Neuronal stem cell (in vitro differentiated cells): ENCODE measurements around the gene PIGB.
"Not testable (repeated sequence)": the region's sequence is repeated elsewhere in the genome, so short reads cannot be mapped to it uniquely, and the experiment has no call there.

Source experiments
- DNase-seq: peaks from one replicate; pipeline ENCODE4 v3.0.0-alpha.2; 2013; ENCODE audit warnings: low spot score
- H2AFZ ChIP-seq: one replicate; pipeline ENCODE4 v1.6.1; 2013; ENCODE audit warnings: mild to moderate bottlenecking, low read length, inconsistent platforms
- H2AK5ac ChIP-seq: 2 replicates; pipeline ENCODE4 v1.6.1; 2013; ENCODE audit warnings: low read depth, mild to moderate bottlenecking, inconsistent platforms, low read length, moderate library complexity, mixed read lengths
- H2BK120ac ChIP-seq: 2 replicates; pipeline ENCODE4 v1.6.1; 2013; ENCODE audit warnings: low read depth, mild to moderate bottlenecking, inconsistent platforms, low read length, moderate library complexity, mixed read lengths
- H2BK12ac ChIP-seq: one replicate; pipeline ENCODE4 v1.6.1; 2013; ENCODE audit warnings: low read length, inconsistent platforms
- H2BK15ac ChIP-seq: 2 replicates; pipeline ENCODE4 v1.6.1; 2013; ENCODE audit warnings: mild to moderate bottlenecking, low read length, inconsistent platforms, mixed read lengths
- H2BK5ac ChIP-seq: one replicate; pipeline ENCODE4 v1.6.1; 2013; ENCODE audit warnings: inconsistent platforms, mild to moderate bottlenecking, low read length, moderate library complexity
- H3K14ac ChIP-seq: one replicate; pipeline ENCODE4 v1.6.1; 2013; ENCODE audit warnings: low read length, inconsistent platforms
- H3K18ac ChIP-seq: 2 replicates; pipeline ENCODE4 v1.6.1; 2013; ENCODE audit warnings: low read length, inconsistent platforms
- H3K23ac ChIP-seq: 2 replicates; pipeline ENCODE4 v1.6.1; 2013; ENCODE audit warnings: low read depth, mild to moderate bottlenecking, mixed read lengths, low read length, inconsistent platforms; ENCODE audit not compliant: poor library complexity
- H3K27ac ChIP-seq: replicated peaks from 3 replicates; pipeline ENCODE4 v1.5.1; 2013; ENCODE audit warnings: low read length, inconsistent platforms
- H3K27me3 ChIP-seq, 3 experiments: 2 replicates each; pipeline ENCODE4 v1.6.1; 2013; ENCODE audit warnings: low read length in 3 of 3, mild to moderate bottlenecking in 2 of 3, inconsistent platforms in 1 of 3, low read depth in 1 of 3, mixed read lengths in 1 of 3, moderate library complexity in 1 of 3; ENCODE audit not compliant: control insufficient read depth in 3 of 3, insufficient read depth in 3 of 3
- H3K36me3 ChIP-seq, 2 donors: replicated peaks in 1 of 2; 2 replicates each; pipeline ENCODE4 v1.6.1; 2013; ENCODE audit warnings: low read length in 2 of 2; ENCODE audit not compliant: control insufficient read depth in 2 of 2, insufficient read depth in 2 of 2
- H3K4ac ChIP-seq: 2 replicates; pipeline ENCODE4 v1.6.1; 2013; ENCODE audit warnings: inconsistent platforms, mild to moderate bottlenecking, low read length, moderate library complexity
- H3K4me1 ChIP-seq, 2 donors: 1 replicate in 1 of 2; 2 replicates in 1 of 2; pipeline ENCODE4 v1.6.1; 2013; ENCODE audit warnings: low read length in 2 of 2, low read depth in 1 of 2; ENCODE audit not compliant: control insufficient read depth in 2 of 2, insufficient read depth in 1 of 2
- H3K4me2 ChIP-seq: one replicate; pipeline ENCODE4 v1.6.1; 2013; ENCODE audit warnings: mild to moderate bottlenecking, low read length, inconsistent platforms; ENCODE audit not compliant: insufficient read depth, poor library complexity, severe bottlenecking
- H3K4me3 ChIP-seq, 2 donors: 2 replicates each; pipeline ENCODE4 v1.5.1; 2013; ENCODE audit warnings: low read length in 2 of 2, mild to moderate bottlenecking in 2 of 2, inconsistent platforms in 1 of 2, moderate library complexity in 1 of 2
- H3K79me1 ChIP-seq: one replicate; pipeline ENCODE4 v1.6.1; 2013; ENCODE audit warnings: low read depth, mild to moderate bottlenecking, inconsistent platforms, low read length, moderate library complexity
- H3K9ac ChIP-seq: one replicate; pipeline ENCODE4 v1.6.1; 2013; ENCODE audit warnings: mild to moderate bottlenecking, low read depth, low read length, inconsistent platforms; ENCODE audit not compliant: poor library complexity
- H3K9me3 ChIP-seq, 2 donors: replicated peaks in 1 of 2; 2 replicates each; pipeline versions ENCODE3 to v1.6.1; 2013; ENCODE audit warnings: low read length in 2 of 2, mild to moderate bottlenecking in 2 of 2, inconsistent platforms in 1 of 2, low read depth in 1 of 2, mixed read lengths in 1 of 2, moderate library complexity in 1 of 2; ENCODE audit not compliant: control insufficient read depth in 2 of 2, insufficient read depth in 1 of 2
- H4K8ac ChIP-seq: one replicate; pipeline ENCODE4 v1.6.1; 2013; ENCODE audit warnings: low read depth, mild to moderate bottlenecking, inconsistent platforms, low read length, moderate library complexity
- H4K91ac ChIP-seq: one replicate; pipeline ENCODE4 v1.6.1; 2013; ENCODE audit warnings: low read length, low read depth, mild to moderate bottlenecking, inconsistent platforms; ENCODE audit not compliant: poor library complexity
- WGBS, 2 donors: extraction: QIAGEN DNeasy Blood & Tissue Kit; methylation state at CpG; one replicate each; pipeline ENCODE4 v1.1.7; 2013; ENCODE audit warnings: missing lambda C conversion rate in 2 of 2, mixed read lengths in 1 of 2; ENCODE audit not compliant: insufficient read length in 2 of 2, insufficient replicate concordance in 1 of 2; ENCODE audit errors: extremely low coverage in 2 of 2; 5-methylcytosine and 5-hydroxymethylcytosine counted together

Gene PIGB

GRCh38 chr15:55400050-55400449, 81.0 kb downstream of the PIGB start:
- not testable (repeated sequence) for H3K9ac ChIP-seq, H4K8ac ChIP-seq, H2AFZ ChIP-seq, H4K91ac ChIP-seq, H3K9me3 ChIP-seq, H2BK120ac ChIP-seq, H3K14ac ChIP-seq, H2BK12ac ChIP-seq, H3K79me1 ChIP-seq, H2BK5ac ChIP-seq, H3K4me1 ChIP-seq, H3K4ac ChIP-seq, H3K18ac ChIP-seq, H2AK5ac ChIP-seq, H3K4me3 ChIP-seq, H3K27ac ChIP-seq, H3K23ac ChIP-seq, H3K36me3 ChIP-seq, H3K4me2 ChIP-seq, DNase-seq, H3K27me3 ChIP-seq, H2BK15ac ChIP-seq
- WGBS, 2 donors, result no CpG with 5 or more reads among the region's 8 CpGs

- Histone ChIP-seq H2BK15ac (no peak overlapping the region), H2BK12ac (no peak overlapping the region), H2AFZ (no peak overlapping the region), H3K4ac (no peak overlapping the region), H3K36me3 (no peaks in the 10 kb centered on the region), H3K23ac (no peak overlapping the region), H2BK120ac (no peak overlapping the region), H3K27ac (no peak overlapping the region), H2AK5ac (no peak overlapping the region), H3K9ac (no peak overlapping the region), H3K79me1 (peaks cover 2% of the 10 kb centered on the region), H3K27me3 (no peaks in the 10 kb centered on the region), H3K14ac (no peak overlapping the region), H3K18ac (no peak overlapping the region), H4K8ac (no peak overlapping the region), H2BK5ac (no peak overlapping the region), H3K9me3 (no peaks in the 10 kb centered on the region), H3K4me1 (no peaks in the 10 kb centered on the region), H3K4me2 (no peak overlapping the region), H4K91ac (no peak overlapping the region), H3K4me3 (no peak overlapping the region)
- no CpG with 5 or more reads among the region's 1 CpG for WGBS, 2 donors
- no peak for DNase-seq
These were observed 82.8 kb downstream of the PIGB start for GRCh38 chr15:55401786-55402246.

GRCh38 chr15:55402707-55403106, 83.7 kb downstream of the PIGB start:
- Histone ChIP-seq H2AK5ac (no peak overlapping the region), H2BK5ac (no peak overlapping the region), H3K79me1 (peaks cover 2% of the 10 kb centered on the region), H3K18ac (no peak overlapping the region), H3K23ac (no peak overlapping the region), H3K36me3 (no peaks in the 10 kb centered on the region), H4K8ac (no peak overlapping the region), H3K9me3 (no peaks in the 10 kb centered on the region), H3K4me2 (no peak overlapping the region), H2AFZ (no peak overlapping the region), H3K27me3 (no peaks in the 10 kb centered on the region), H2BK120ac (no peak overlapping the region), H3K27ac (no peak overlapping the region), H4K91ac (no peak overlapping the region), H3K9ac (no peak overlapping the region), H3K4me1 (peaks cover 0 to 4% of the 10 kb centered on the region in 2 donors), H3K4ac (no peak overlapping the region), H2BK15ac (no peak overlapping the region), H3K14ac (no peak overlapping the region), H3K4me3 (no peak overlapping the region), H2BK12ac (no peak overlapping the region)
- DNase-seq, result no peak

- Histone ChIP-seq H3K9ac (no peak overlapping the region), H2AFZ (no peak overlapping the region), H4K8ac (no peak overlapping the region), H3K14ac (no peak overlapping the region), H3K4me1 (peaks cover 0 to 4% of the 10 kb centered on the region in 2 donors), H3K27ac (no peak overlapping the region), H2BK12ac (no peak overlapping the region), H3K4me3 (no peak overlapping the region), H2BK15ac (no peak overlapping the region), H3K27me3 (no peaks in the 10 kb centered on the region), H3K9me3 (no peaks in the 10 kb centered on the region), H3K79me1 (peaks cover 2% of the 10 kb centered on the region), H3K4ac (no peak overlapping the region), H2BK120ac (no peak overlapping the region), H2AK5ac (no peak overlapping the region), H4K91ac (no peak overlapping the region), H3K18ac (no peak overlapping the region), H2BK5ac (no peak overlapping the region), H3K23ac (no peak overlapping the region), H3K36me3 (no peaks in the 10 kb centered on the region), H3K4me2 (no peak overlapping the region)
- no peak for DNase-seq
These were observed 84.5 kb downstream of the PIGB start for GRCh38 chr15:55403531-55403930.
